ENCODE results near the gene PPP1CB. TPM values are rescaled to one million over a fixed set of nuclear protein-coding genes. Genes with fewer than 3 reads are reported as not detected.
A peak's percentile ranks its signal among the peaks of the same experiment; 100 is the strongest.

The PPP1CB gene
- 100 to 1,000 TPM; 207 to 227 TPM for total RNA-seq

- peak within 1 kb of the TSS; percentile 90 for H3K27ac Mint-ChIP-seq
- H3K4me1 Mint-ChIP-seq, result peaks cover 42% of the 10 kb centered on the region
- peaks cover 51% of the 10 kb centered on the region for H3K36me3 Mint-ChIP-seq (ENCODE audit: low read depth)
- H3K9me3 Mint-ChIP-seq, result no peaks in the 10 kb centered on the region
- no peaks in the 10 kb centered on the region for H3K27me3 Mint-ChIP-seq
- peak; percentile 89 for ATAC-seq (replicated peaks)
- peak within 1 kb of the TSS; percentile 96 for H3K4me3 Mint-ChIP-seq
Measured at GRCh38 chr2:28751252-28751955, at the start of gene PPP1CB. Gene PPP1CB (plus strand): TSS chr2:28751830. CDS start chr2:28752125, 295 bp downstream.

GRCh38 chr2:28702415-28702861 lies 49.2 kb upstream of the PPP1CB start:
- peaks cover 7% of the 10 kb centered on the region for H3K9me3 Mint-ChIP-seq
- H3K4me1 Mint-ChIP-seq, result no peaks in the 10 kb centered on the region
- H3K36me3 Mint-ChIP-seq (ENCODE audit: low read depth), result no peaks in the 10 kb centered on the region
- no peak overlapping the region for H3K27ac Mint-ChIP-seq
- ATAC-seq (replicated peaks), result no peak
- no peak overlapping the region for H3K4me3 Mint-ChIP-seq
- no peaks in the 10 kb centered on the region for H3K27me3 Mint-ChIP-seq

- Mint-ChIP-seq H3K27ac (no peak overlapping the region), H3K4me1 (no peaks in the 10 kb centered on the region)
Measured at GRCh38 chr2:28702878-28703277, 48.8 kb upstream of the PPP1CB start.

GRCh38 chr2:28704621-28705020 lies 47.0 kb upstream of the PPP1CB start:
- Mint-ChIP-seq H3K27ac (no peak overlapping the region), H3K9me3 (peaks cover 7% of the 10 kb centered on the region), H3K4me3 (no peak overlapping the region), H3K36me3 (ENCODE audit: low read depth) (no peaks in the 10 kb centered on the region), H3K27me3 (no peaks in the 10 kb centered on the region), H3K4me1 (no peaks in the 10 kb centered on the region)
- no peak for ATAC-seq (replicated peaks)

More at GRCh38 chr2:28702878-28703277, 48.8 kb upstream of the PPP1CB start:
- no peak for ATAC-seq (replicated peaks)
- Mint-ChIP-seq H3K27me3 (no peaks in the 10 kb centered on the region), H3K9me3 (peaks cover 7% of the 10 kb centered on the region), H3K36me3 (ENCODE audit: low read depth) (no peaks in the 10 kb centered on the region), H3K4me3 (no peak overlapping the region)

- no peak for ATAC-seq (replicated peaks)
- H3K27ac Mint-ChIP-seq, result peak overlapping the region; percentile 4
Measured at GRCh38 chr2:28705751-28706440, 45.7 kb upstream of the PPP1CB start.

GRCh38 chr2:28707592-28707991 lies 44.0 kb upstream of the PPP1CB start:
- no peak for ATAC-seq (replicated peaks)
- H3K27me3 Mint-ChIP-seq, result no peaks in the 10 kb centered on the region
- no peak overlapping the region for H3K27ac Mint-ChIP-seq
- H3K9me3 Mint-ChIP-seq, result peaks cover 7% of the 10 kb centered on the region
- no peaks in the 10 kb centered on the region for H3K4me1 Mint-ChIP-seq
- H3K36me3 Mint-ChIP-seq (ENCODE audit: low read depth), result no peaks in the 10 kb centered on the region
- no peak overlapping the region for H3K4me3 Mint-ChIP-seq

More at GRCh38 chr2:28705751-28706440, 45.7 kb upstream of the PPP1CB start:
- Mint-ChIP-seq H3K4me1 (no peaks in the 10 kb centered on the region), H3K36me3 (ENCODE audit: low read depth) (no peaks in the 10 kb centered on the region), H3K4me3 (no peak overlapping the region), H3K27me3 (no peaks in the 10 kb centered on the region), H3K9me3 (peaks cover 7% of the 10 kb centered on the region)

- Mint-ChIP-seq H3K9me3 (peaks cover 7% of the 10 kb centered on the region), H3K4me1 (peaks cover 5% of the 10 kb centered on the region), H3K27me3 (no peaks in the 10 kb centered on the region), H3K4me3 (no peak overlapping the region), H3K27ac (no peak overlapping the region), H3K36me3 (ENCODE audit: low read depth) (no peaks in the 10 kb centered on the region)
- no peak for ATAC-seq (replicated peaks)
Measured at GRCh38 chr2:28709101-28709500, 42.5 kb upstream of the PPP1CB start.

GRCh38 chr2:28710545-28710944 lies 41.1 kb upstream of the PPP1CB start:
- no peak for ATAC-seq (replicated peaks)
- Mint-ChIP-seq H3K27me3 (no peaks in the 10 kb centered on the region), H3K4me3 (no peak overlapping the region), H3K27ac (no peak overlapping the region), H3K4me1 (peaks cover 7% of the 10 kb centered on the region), H3K36me3 (ENCODE audit: low read depth) (no peaks in the 10 kb centered on the region), H3K9me3 (peaks cover 6% of the 10 kb centered on the region)

GRCh38 chr2:28713577-28714298 lies 37.9 kb upstream of the PPP1CB start:
- H3K4me3 Mint-ChIP-seq, result no peak overlapping the region
- no peak overlapping the region for H3K27ac Mint-ChIP-seq
- H3K27me3 Mint-ChIP-seq, result peaks cover 5% of the 10 kb centered on the region
- peak; percentile 85 for ATAC-seq (replicated peaks)
- H3K4me1 Mint-ChIP-seq, result peaks cover 7% of the 10 kb centered on the region
- no peaks in the 10 kb centered on the region for H3K9me3 Mint-ChIP-seq
- no peaks in the 10 kb centered on the region for H3K36me3 Mint-ChIP-seq (ENCODE audit: low read depth)

- H3K36me3 Mint-ChIP-seq (ENCODE audit: low read depth), result no peaks in the 10 kb centered on the region
Measured at GRCh38 chr2:28716265-28716865, 35.3 kb upstream of the PPP1CB start.

GRCh38 chr2:28717339-28717758 lies 34.3 kb upstream of the PPP1CB start:
- no peak for ATAC-seq (replicated peaks)
- Mint-ChIP-seq H3K4me1 (peaks cover 7% of the 10 kb centered on the region), H3K27ac (no peak overlapping the region), H3K36me3 (ENCODE audit: low read depth) (no peaks in the 10 kb centered on the region), H3K4me3 (no peak overlapping the region), H3K9me3 (no peaks in the 10 kb centered on the region), H3K27me3 (peaks cover 5% of the 10 kb centered on the region)

More at GRCh38 chr2:28716265-28716865, 35.3 kb upstream of the PPP1CB start:
- peak; percentile 60 for ATAC-seq (replicated peaks)
- no peak overlapping the region for H3K27ac Mint-ChIP-seq
- H3K27me3 Mint-ChIP-seq, result peaks cover 5% of the 10 kb centered on the region
- peaks cover 7% of the 10 kb centered on the region for H3K4me1 Mint-ChIP-seq
- H3K4me3 Mint-ChIP-seq, result no peak overlapping the region
- no peaks in the 10 kb centered on the region for H3K9me3 Mint-ChIP-seq

- H3K27me3 Mint-ChIP-seq, result peaks cover 5% of the 10 kb centered on the region
- no peak overlapping the region for H3K27ac Mint-ChIP-seq
- no peak overlapping the region for H3K4me3 Mint-ChIP-seq
- H3K36me3 Mint-ChIP-seq (ENCODE audit: low read depth), result no peaks in the 10 kb centered on the region
- H3K4me1 Mint-ChIP-seq, result no peaks in the 10 kb centered on the region
- no peaks in the 10 kb centered on the region for H3K9me3 Mint-ChIP-seq
- no peak for ATAC-seq (replicated peaks)
Measured at GRCh38 chr2:28720345-28720744, 31.3 kb upstream of the PPP1CB start.

GRCh38 chr2:28721601-28722191 lies 29.9 kb upstream of the PPP1CB start:
- Mint-ChIP-seq H3K27me3 (peaks cover 5% of the 10 kb centered on the region), H3K9me3 (no peaks in the 10 kb centered on the region), H3K4me1 (no peaks in the 10 kb centered on the region), H3K4me3 (no peak overlapping the region), H3K27ac (no peak overlapping the region), H3K36me3 (ENCODE audit: low read depth) (no peaks in the 10 kb centered on the region)
- no peak for ATAC-seq (replicated peaks)

Data from activated T-helper 17 cell treated with anti-CD3 and anti-CD28 coated beads, Interleukin-2, amount 50 U/mL, for 72 hours (primary cell).